GM12874 (cell line): Measurements from ENCODE around the gene SURF1.

Source experiments
- CTCF ChIP-seq: IDR thresholded peaks from 2 replicates; pipeline ENCODE4 v1.5.1; 2011; ENCODE audit warnings: low read depth, mild to moderate bottlenecking, control low read depth, low read length, moderate library complexity; ENCODE audit not compliant: insufficient read depth

SURF1 gene

GRCh38 chr9:133389025-133389557 lies 32.8 kb upstream of the SURF1 start:
- TF ChIP-seq CTCF = no peak

GRCh38 chr9:133387680-133388079 lies 31.4 kb upstream of the SURF1 start:
- no peak for TF ChIP-seq CTCF

GRCh38 chr9:133386338-133386737 lies 30.1 kb upstream of the SURF1 start:
- no peak for TF ChIP-seq CTCF

GRCh38 chr9:133385452-133385851 lies 29.2 kb upstream of the SURF1 start:
- TF ChIP-seq CTCF = no peak

- TF ChIP-seq CTCF = no peak
These were observed 28.5 kb upstream of the SURF1 start for GRCh38 chr9:133384736-133385321.

GRCh38 chr9:133383438-133383837 lies 27.2 kb upstream of the SURF1 start:
- TF ChIP-seq CTCF = no peak

GRCh38 chr9:133382507-133383141 lies 26.3 kb upstream of the SURF1 start:
- TF ChIP-seq CTCF = no peak
